Measurements from ENCODE around the gene RMND1.

DNA sequence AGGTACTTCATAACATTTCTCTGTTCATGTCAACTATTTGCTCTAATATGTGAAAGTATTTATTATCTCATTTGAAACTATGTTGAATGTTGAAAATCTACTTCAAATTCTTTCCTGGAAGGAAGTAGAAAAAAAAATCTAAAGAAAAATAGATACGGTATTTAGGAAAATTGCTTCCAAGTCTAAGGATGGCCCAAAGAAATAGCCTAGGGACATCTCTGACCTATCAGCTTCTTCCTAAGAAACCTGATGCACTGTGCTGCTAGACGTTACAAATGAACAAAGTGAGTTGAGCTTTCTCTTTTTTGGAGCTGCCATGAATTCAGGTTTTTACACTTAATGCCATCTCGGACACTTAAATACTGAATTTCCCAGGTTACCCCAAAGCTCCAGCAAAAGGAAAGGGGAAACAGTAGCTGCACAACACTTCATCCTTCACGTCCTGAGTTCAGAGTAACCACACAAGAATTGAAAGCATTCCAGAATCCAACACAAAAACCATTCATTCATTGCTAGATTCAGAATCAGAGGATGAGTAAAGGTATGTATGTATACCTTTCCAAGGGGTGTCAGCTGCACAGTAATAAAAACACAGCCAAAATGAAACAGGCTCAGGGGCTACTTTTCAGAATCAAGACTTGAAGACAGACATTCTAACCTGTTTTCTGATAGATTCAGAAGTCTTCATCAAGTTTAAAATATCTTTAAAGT is 7.9 kb downstream of the RMND1 start:
- TF ChIP-seq, protein P1, sequence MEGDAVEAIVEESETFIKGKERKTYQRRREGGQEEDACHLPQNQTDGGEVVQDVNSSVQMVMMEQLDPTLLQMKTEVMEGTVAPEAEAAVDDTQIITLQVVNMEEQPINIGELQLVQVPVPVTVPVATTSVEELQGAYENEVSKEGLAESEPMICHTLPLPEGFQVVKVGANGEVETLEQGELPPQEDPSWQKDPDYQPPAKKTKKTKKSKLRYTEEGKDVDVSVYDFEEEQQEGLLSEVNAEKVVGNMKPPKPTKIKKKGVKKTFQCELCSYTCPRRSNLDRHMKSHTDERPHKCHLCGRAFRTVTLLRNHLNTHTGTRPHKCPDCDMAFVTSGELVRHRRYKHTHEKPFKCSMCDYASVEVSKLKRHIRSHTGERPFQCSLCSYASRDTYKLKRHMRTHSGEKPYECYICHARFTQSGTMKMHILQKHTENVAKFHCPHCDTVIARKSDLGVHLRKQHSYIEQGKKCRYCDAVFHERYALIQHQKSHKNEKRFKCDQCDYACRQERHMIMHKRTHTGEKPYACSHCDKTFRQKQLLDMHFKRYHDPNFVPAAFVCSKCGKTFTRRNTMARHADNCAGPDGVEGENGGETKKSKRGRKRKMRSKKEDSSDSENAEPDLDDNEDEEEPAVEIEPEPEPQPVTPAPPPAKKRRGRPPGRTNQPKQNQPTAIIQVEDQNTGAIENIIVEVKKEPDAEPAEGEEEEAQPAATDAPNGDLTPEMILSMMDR (IDR thresholded peaks at IDR 0.05), result no peak
- TF ChIP-seq EZH2 (IDR thresholded peaks at IDR 0.05), result no peak

All from neural progenitor cell (in vitro differentiated cells).